ENCODE data around the gene CCDC28A. TPM values are rescaled to one million over a fixed set of nuclear protein-coding genes. Genes with fewer than 3 reads are reported as not detected.

The CCDC28A gene
- polyA plus RNA-seq, 4 donors, result 24.1 to 59.5 (median 36.9) TPM

GRCh38 chr6:138776659-138777058 lies 3.1 kb downstream of the CCDC28A start:
- Histone ChIP-seq H3K36me3 (ENCODE audit: control insufficient read depth in 3 of 3, insufficient read depth in 2 of 3, low read depth in 1 of 3, low read length in 3 of 3) (peaks cover 0 to 5% (median 4%) of the 10 kb centered on the region in 3 donors), H3K27ac (ENCODE audit: low read depth in 1 of 3, low read length in 2 of 3) (no peak overlapping the region), H3K4me1 (ENCODE audit: control insufficient read depth in 3 of 3, insufficient read depth in 2 of 3, low read depth in 1 of 3, low read length in 2 of 3) (peaks cover 1 to 10% (median 2%) of the 10 kb centered on the region in 3 donors), H3K27me3 (ENCODE audit: control insufficient read depth in 3 of 3, insufficient read depth in 3 of 3, low read length in 3 of 3) (no peaks in the 10 kb centered on the region), H3K9me3 (ENCODE audit: control insufficient read depth in 2 of 2, insufficient read depth in 1 of 2, low read depth in 1 of 2, low read length in 1 of 2) (no peaks in the 10 kb centered on the region), H3K4me3 (ENCODE audit: low read depth in 1 of 3, low read length in 3 of 3) (no peak overlapping the region)
- DNase-seq, result no peak
- WGBS, 3 donors, result 91 to 96% (median 95%) methylated on average over 1 of the region's 1 CpG
- no peak for FAIRE-seq

- Histone ChIP-seq H3K27ac (ENCODE audit: low read depth in 1 of 3, low read length in 2 of 3) (no peak overlapping the region), H3K36me3 (ENCODE audit: control insufficient read depth in 3 of 3, insufficient read depth in 2 of 3, low read depth in 1 of 3, low read length in 3 of 3) (peaks cover 0 to 7% (median 4%) of the 10 kb centered on the region in 3 donors), H3K9me3 (ENCODE audit: control insufficient read depth in 2 of 2, insufficient read depth in 1 of 2, low read depth in 1 of 2, low read length in 1 of 2) (no peaks in the 10 kb centered on the region), H3K27me3 (ENCODE audit: control insufficient read depth in 3 of 3, insufficient read depth in 3 of 3, low read length in 3 of 3) (no peaks in the 10 kb centered on the region), H3K4me3 (ENCODE audit: low read depth in 1 of 3, low read length in 3 of 3) (no peak overlapping the region), H3K4me1 (ENCODE audit: control insufficient read depth in 3 of 3, insufficient read depth in 2 of 3, low read depth in 1 of 3, low read length in 2 of 3) (peaks cover 1 to 6% (median 2%) of the 10 kb centered on the region in 3 donors)
- FAIRE-seq (no peak), DNase-seq (no peak)
- WGBS, 3 donors, result 86 to 92% (median 91%) methylated on average over 6 of the region's 6 CpGs
Observed at GRCh38 chr6:138778331-138778730, 4.8 kb downstream of the CCDC28A start.

- Histone ChIP-seq H3K27ac (ENCODE audit: low read depth in 1 of 3, low read length in 2 of 3) (no peak overlapping the region), H3K27me3 (ENCODE audit: control insufficient read depth in 3 of 3, insufficient read depth in 3 of 3, low read length in 3 of 3) (no peaks in the 10 kb centered on the region), H3K4me1 (ENCODE audit: control insufficient read depth in 3 of 3, insufficient read depth in 2 of 3, low read depth in 1 of 3, low read length in 2 of 3) (no peaks in the 10 kb centered on the region), H3K9me3 (ENCODE audit: control insufficient read depth in 2 of 2, insufficient read depth in 1 of 2, low read depth in 1 of 2, low read length in 1 of 2) (no peaks in the 10 kb centered on the region), H3K36me3 (ENCODE audit: control insufficient read depth in 3 of 3, insufficient read depth in 2 of 3, low read depth in 1 of 3, low read length in 3 of 3) (peaks cover 2 to 16% (median 6%) of the 10 kb centered on the region in 3 donors), H3K4me3 (ENCODE audit: low read depth in 1 of 3, low read length in 3 of 3) (no peak overlapping the region)
- no peak for FAIRE-seq
- WGBS, 3 donors, result 84 to 96% (median 85%) methylated on average over 4 of the region's 4 CpGs
- no peak for DNase-seq
Observed at GRCh38 chr6:138782243-138782642, 8.7 kb downstream of the CCDC28A start.

GRCh38 chr6:138785079-138785478 lies 11.5 kb downstream of the CCDC28A start:
- Histone ChIP-seq H3K27ac (ENCODE audit: low read depth in 1 of 3, low read length in 2 of 3) (no peak overlapping the region), H3K4me1 (ENCODE audit: control insufficient read depth in 3 of 3, insufficient read depth in 2 of 3, low read depth in 1 of 3, low read length in 2 of 3) (no peaks in the 10 kb centered on the region), H3K36me3 (ENCODE audit: control insufficient read depth in 3 of 3, insufficient read depth in 2 of 3, low read depth in 1 of 3, low read length in 3 of 3) (peaks cover 2 to 27% (median 6%) of the 10 kb centered on the region in 3 donors), H3K9me3 (ENCODE audit: control insufficient read depth in 2 of 2, insufficient read depth in 1 of 2, low read depth in 1 of 2, low read length in 1 of 2) (no peaks in the 10 kb centered on the region), H3K4me3 (ENCODE audit: low read depth in 1 of 3, low read length in 3 of 3) (no peak overlapping the region), H3K27me3 (ENCODE audit: control insufficient read depth in 3 of 3, insufficient read depth in 3 of 3, low read length in 3 of 3) (no peaks in the 10 kb centered on the region)
- no peak for DNase-seq
- WGBS, 3 donors, result 78 to 90% (median 87%) methylated on average over 4 of the region's 4 CpGs
- FAIRE-seq, result no peak

GRCh38 chr6:138785980-138786379 lies 12.4 kb downstream of the CCDC28A start:
- no peaks in the 10 kb centered on the region for H3K4me1 ChIP-seq (ENCODE audit: control insufficient read depth in 3 of 3, insufficient read depth in 2 of 3, low read depth in 1 of 3, low read length in 2 of 3)
- FAIRE-seq, result no peak

GRCh38 chr6:138787138-138787537 lies 13.6 kb downstream of the CCDC28A start:
- Histone ChIP-seq H3K27ac (ENCODE audit: low read depth in 1 of 3, low read length in 2 of 3) (no peak overlapping the region), H3K4me3 (ENCODE audit: low read depth in 1 of 3, low read length in 3 of 3) (no peak overlapping the region), H3K4me1 (ENCODE audit: control insufficient read depth in 3 of 3, insufficient read depth in 2 of 3, low read depth in 1 of 3, low read length in 2 of 3) (no peaks in the 10 kb centered on the region), H3K9me3 (ENCODE audit: control insufficient read depth in 2 of 2, insufficient read depth in 1 of 2, low read depth in 1 of 2, low read length in 1 of 2) (no peaks in the 10 kb centered on the region), H3K27me3 (ENCODE audit: control insufficient read depth in 3 of 3, insufficient read depth in 3 of 3, low read length in 3 of 3) (no peaks in the 10 kb centered on the region), H3K36me3 (ENCODE audit: control insufficient read depth in 3 of 3, insufficient read depth in 2 of 3, low read depth in 1 of 3, low read length in 3 of 3) (peaks cover 2 to 30% (median 2%) of the 10 kb centered on the region in 3 donors)
- no peak for DNase-seq
- FAIRE-seq, result no peak
- WGBS, 3 donors, result 39 to 97% (median 93%) methylated on average over 1 of the region's 1 CpG

More at GRCh38 chr6:138785980-138786379, 12.4 kb downstream of the CCDC28A start:
- 84 to 97% (median 93%) methylated on average over 3 of the region's 3 CpGs for WGBS, 3 donors
- H3K4me3 ChIP-seq (ENCODE audit: low read depth in 1 of 3, low read length in 3 of 3), result no peak overlapping the region
- H3K9me3 ChIP-seq (ENCODE audit: control insufficient read depth in 2 of 2, insufficient read depth in 1 of 2, low read depth in 1 of 2, low read length in 1 of 2), result no peaks in the 10 kb centered on the region
- H3K27me3 ChIP-seq (ENCODE audit: control insufficient read depth in 3 of 3, insufficient read depth in 3 of 3, low read length in 3 of 3), result no peaks in the 10 kb centered on the region
- DNase-seq, result no peak
- peaks cover 2 to 26% (median 6%) of the 10 kb centered on the region in 3 donors for H3K36me3 ChIP-seq (ENCODE audit: control insufficient read depth in 3 of 3, insufficient read depth in 2 of 3, low read depth in 1 of 3, low read length in 3 of 3)
- H3K27ac ChIP-seq (ENCODE audit: low read depth in 1 of 3, low read length in 2 of 3), result no peak overlapping the region

GRCh38 chr6:138795809-138796603 lies 22.4 kb downstream of the CCDC28A start, which contains the start of gene ECT2L:
Gene ECT2L (plus strand): TSS chr6:138796087. CDS start chr6:138813275, 17,188 bp downstream.
- 9 to 24% (median 15%) methylated on average over 40 to 50 of the region's 50 CpGs for WGBS, 3 donors
- H3K27ac ChIP-seq (ENCODE audit: low read depth in 1 of 3, low read length in 2 of 3), result peak within 1 kb of the TSS in 2 of 3 donors; percentile 24 to 39
- no peak for FAIRE-seq

GRCh38 chr6:138796771-138797170 lies 23.2 kb downstream of the CCDC28A start:
- H3K4me3 ChIP-seq (ENCODE audit: low read depth in 1 of 3, low read length in 3 of 3), result no peak overlapping the region
- peaks cover 0 to 3% (median 0%) of the 10 kb centered on the region in 3 donors for H3K36me3 ChIP-seq (ENCODE audit: control insufficient read depth in 3 of 3, insufficient read depth in 2 of 3, low read depth in 1 of 3, low read length in 3 of 3)
- H3K9me3 ChIP-seq (ENCODE audit: control insufficient read depth in 2 of 2, insufficient read depth in 1 of 2, low read depth in 1 of 2, low read length in 1 of 2), result no peaks in the 10 kb centered on the region
- no peak overlapping the region for H3K27ac ChIP-seq (ENCODE audit: low read depth in 1 of 3, low read length in 2 of 3)
- H3K4me1 ChIP-seq (ENCODE audit: control insufficient read depth in 3 of 3, insufficient read depth in 2 of 3, low read depth in 1 of 3, low read length in 2 of 3), result peaks cover 0 to 7% (median 0%) of the 10 kb centered on the region in 3 donors
- 87 to 95% (median 90%) methylated on average over 2 of the region's 2 CpGs for WGBS, 3 donors
- DNase-seq (peak in 1 of 2 donors; percentile 32), FAIRE-seq (no peak)
- peaks cover 0 to 4% (median 0%) of the 10 kb centered on the region in 3 donors for H3K27me3 ChIP-seq (ENCODE audit: control insufficient read depth in 3 of 3, insufficient read depth in 3 of 3, low read length in 3 of 3)

More at GRCh38 chr6:138795809-138796603, 22.4 kb downstream of the CCDC28A start, which contains the start of gene ECT2L:
- H3K9me3 ChIP-seq (ENCODE audit: control insufficient read depth in 2 of 2, insufficient read depth in 1 of 2, low read depth in 1 of 2, low read length in 1 of 2), result no peaks in the 10 kb centered on the region
- peaks cover 0 to 4% (median 0%) of the 10 kb centered on the region in 3 donors for H3K27me3 ChIP-seq (ENCODE audit: control insufficient read depth in 3 of 3, insufficient read depth in 3 of 3, low read length in 3 of 3)
- H3K4me1 ChIP-seq (ENCODE audit: control insufficient read depth in 3 of 3, insufficient read depth in 2 of 3, low read depth in 1 of 3, low read length in 2 of 3), result peaks cover 0 to 7% (median 0%) of the 10 kb centered on the region in 3 donors
- peak within 1 kb of the TSS; percentile 3 to 54 (median 9) for H3K4me3 ChIP-seq (ENCODE audit: low read depth in 1 of 3, low read length in 3 of 3)
- peaks cover 0 to 5% (median 0%) of the 10 kb centered on the region in 3 donors for H3K36me3 ChIP-seq (ENCODE audit: control insufficient read depth in 3 of 3, insufficient read depth in 2 of 3, low read depth in 1 of 3, low read length in 3 of 3)
- peak; percentile 85 to 88 for DNase-seq
